Trophoblast cell (in vitro differentiated cells and primary cell): Measurements from ENCODE around the gene HAP1.

Experiments used
- DNase-seq, 2 donors: peaks; one replicate each; pipeline ENCODE4 v3.0.0-alpha.2; 2016
- H2AFZ ChIP-seq: 2 replicates; pipeline ENCODE4 v1.6.1; 2013; ENCODE audit warnings: low read length, moderate library complexity, mild to moderate bottlenecking; ENCODE audit not compliant: insufficient read depth, poor library complexity
- H2AK5ac ChIP-seq: 2 replicates; pipeline ENCODE4 v1.6.1; 2013; ENCODE audit warnings: mild to moderate bottlenecking, low read length
- H2BK120ac ChIP-seq: 2 replicates; pipeline ENCODE4 v1.6.1; 2013; ENCODE audit warnings: low read length, mild to moderate bottlenecking, moderate library complexity; ENCODE audit not compliant: insufficient read depth, poor library complexity
- H2BK12ac ChIP-seq: 2 replicates; pipeline ENCODE4 v1.6.1; 2013; ENCODE audit warnings: mild to moderate bottlenecking, low read length, moderate library complexity
- H2BK5ac ChIP-seq: 2 replicates; pipeline ENCODE4 v1.6.1; 2013; ENCODE audit warnings: low read length, low read depth, moderate library complexity, mild to moderate bottlenecking; ENCODE audit not compliant: poor library complexity
- H3K14ac ChIP-seq: 2 replicates; pipeline ENCODE4 v1.6.1; 2013; ENCODE audit warnings: mild to moderate bottlenecking, low read length
- H3K18ac ChIP-seq: 2 replicates; pipeline ENCODE4 v1.6.1; 2013; ENCODE audit warnings: mild to moderate bottlenecking, low read length
- H3K23ac ChIP-seq: 2 replicates; pipeline ENCODE4 v1.6.1; 2013; ENCODE audit warnings: low read length
- H3K27ac ChIP-seq: 2 replicates; pipeline ENCODE4 v1.5.1; 2013; ENCODE audit warnings: low read depth, mild to moderate bottlenecking, inconsistent platforms, low read length, moderate library complexity
- H3K27me3 ChIP-seq: 2 replicates; pipeline ENCODE4 v1.6.1; 2013; ENCODE audit warnings: inconsistent platforms, mild to moderate bottlenecking, low read length, moderate library complexity; ENCODE audit not compliant: insufficient read depth
- H3K36me3 ChIP-seq, 2 experiments: 1 replicate in 1 of 2; 2 replicates in 1 of 2; pipeline ENCODE4 v1.6.1; 2013; ENCODE audit warnings: low read length in 2 of 2, mild to moderate bottlenecking in 2 of 2, moderate library complexity in 1 of 2; ENCODE audit not compliant: insufficient read depth in 2 of 2, control insufficient read depth in 1 of 2
- H3K4ac ChIP-seq: 2 replicates; pipeline ENCODE4 v1.6.1; 2013; ENCODE audit warnings: low read depth, mild to moderate bottlenecking, low read length, moderate library complexity
- H3K4me1 ChIP-seq, 2 experiments: 1 replicate in 1 of 2; 2 replicates in 1 of 2; pipeline ENCODE4 v1.6.1; 2013; ENCODE audit warnings: low read length in 2 of 2, mild to moderate bottlenecking in 2 of 2, moderate library complexity in 1 of 2; ENCODE audit not compliant: insufficient read depth in 2 of 2, control insufficient read depth in 1 of 2
- H3K4me2 ChIP-seq: 2 replicates; pipeline ENCODE4 v1.6.1; 2013; ENCODE audit warnings: inconsistent platforms, mild to moderate bottlenecking, low read length, moderate library complexity
- H3K4me3 ChIP-seq: 2 replicates; pipeline ENCODE4 v1.5.1; 2013; ENCODE audit warnings: mild to moderate bottlenecking, low read depth, low read length, inconsistent platforms
- H3K79me1 ChIP-seq: one replicate; pipeline ENCODE4 v1.6.1; 2013; ENCODE audit warnings: low read length
- H3K79me2 ChIP-seq: 2 replicates; pipeline ENCODE4 v1.6.1; 2013; ENCODE audit warnings: low read length, mild to moderate bottlenecking; ENCODE audit not compliant: control insufficient read depth, insufficient read depth, poor library complexity
- H3K9ac ChIP-seq: 2 replicates; pipeline ENCODE4 v1.6.1; 2013; ENCODE audit warnings: mild to moderate bottlenecking, low read length
- H3K9me3 ChIP-seq: 2 replicates; pipeline ENCODE4 v1.6.1; 2013; ENCODE audit warnings: low read depth, mild to moderate bottlenecking, control low read depth, inconsistent platforms, low read length; ENCODE audit not compliant: insufficient read depth
- H4K12ac ChIP-seq: 2 replicates; pipeline ENCODE4 v1.6.1; 2013; ENCODE audit warnings: low read depth, mild to moderate bottlenecking, low read length, moderate library complexity
- H4K8ac ChIP-seq: 2 replicates; pipeline ENCODE4 v1.6.1; 2013; ENCODE audit warnings: low read depth, mild to moderate bottlenecking, low read length, moderate library complexity
- H4K91ac ChIP-seq: one replicate; pipeline ENCODE4 v1.6.1; 2013; ENCODE audit warnings: low read depth, mild to moderate bottlenecking, low read length, moderate library complexity
- WGBS: extraction: QIAGEN DNeasy Blood & Tissue Kit; methylation state at CpG from one replicate; pipeline ENCODE4 v1.1.7; 2013; ENCODE audit warnings: missing lambda C conversion rate; ENCODE audit not compliant: insufficient read length, insufficient coverage; ENCODE audit errors: extremely low coverage; 5-methylcytosine and 5-hydroxymethylcytosine counted together

Gene HAP1

DNA sequence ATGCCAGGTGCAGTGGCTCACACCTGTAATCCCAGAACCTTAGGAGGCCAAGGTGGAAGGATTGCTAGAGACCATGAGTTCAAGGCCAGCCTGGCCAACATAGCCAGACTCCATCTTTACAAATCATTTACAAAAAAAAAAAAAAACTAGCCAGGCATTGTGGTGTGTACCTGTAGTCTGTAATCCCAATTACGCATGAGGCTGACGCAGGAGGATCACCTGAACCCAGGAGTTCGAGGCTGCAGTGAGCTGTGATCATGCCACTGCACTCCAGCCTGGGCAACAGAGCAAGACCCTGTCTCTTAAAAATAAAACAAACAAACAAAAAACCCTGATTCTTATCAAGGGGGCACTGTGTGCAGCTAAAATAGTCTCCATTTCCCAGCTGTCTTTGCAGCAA, 16.8 kb upstream of the HAP1 start:
- H2BK5ac ChIP-seq = no peak overlapping the region

DNA sequence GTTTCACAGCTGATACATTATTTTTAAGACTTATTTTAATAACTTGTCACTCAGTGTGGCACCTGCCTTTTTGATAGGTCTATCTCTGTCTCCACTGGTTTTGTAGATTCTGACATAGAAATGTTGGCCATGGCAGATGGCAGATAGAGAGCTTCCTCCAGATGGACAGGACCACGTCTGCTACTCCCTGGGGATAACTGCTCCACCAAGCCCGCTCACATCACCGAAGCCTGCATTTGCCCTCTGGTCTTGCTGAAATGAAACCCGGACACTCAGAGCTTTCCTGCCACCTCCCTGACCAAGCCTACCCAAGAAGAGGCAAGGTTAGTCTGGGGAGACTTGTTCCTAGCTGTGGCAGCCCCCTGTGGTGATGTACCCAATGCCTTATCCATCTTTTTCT, 16.4 kb upstream of the HAP1 start:
- H2BK120ac ChIP-seq = no peak overlapping the region
- no peak overlapping the region for H4K8ac ChIP-seq
- no peak overlapping the region for H3K23ac ChIP-seq
- H3K9me3 ChIP-seq = no peaks in the 10 kb centered on the region
- H3K27me3 ChIP-seq = no peaks in the 10 kb centered on the region
- no peak overlapping the region for H4K91ac ChIP-seq
- H2AFZ ChIP-seq = no peak overlapping the region
- H3K4me1 ChIP-seq = peaks cover 0 to 2% of the 10 kb centered on the region in 2 experiments
- H3K18ac ChIP-seq = no peak overlapping the region
- H4K12ac ChIP-seq = no peak overlapping the region
- DNase-seq = no peak
- no CpG with 5 or more reads among the region's 4 CpGs for WGBS
- H3K14ac ChIP-seq = no peak overlapping the region
- H2BK12ac ChIP-seq = no peak overlapping the region
- peaks cover 31 to 33% of the 10 kb centered on the region in 2 experiments for H3K36me3 ChIP-seq
- no peaks in the 10 kb centered on the region for H3K79me1 ChIP-seq
- H3K4ac ChIP-seq = no peak overlapping the region
- no peak overlapping the region for H3K27ac ChIP-seq
- H3K79me2 ChIP-seq = no peaks in the 10 kb centered on the region
- no peak overlapping the region for H3K9ac ChIP-seq
- no peak overlapping the region for H3K4me2 ChIP-seq
- no peak overlapping the region for H3K4me3 ChIP-seq
- H2BK5ac ChIP-seq = no peak overlapping the region
- H2AK5ac ChIP-seq = no peak overlapping the region

More for the DNA sequence above, 16.8 kb upstream of the HAP1 start:
- H3K27me3 ChIP-seq = no peaks in the 10 kb centered on the region
- no peak overlapping the region for H2AK5ac ChIP-seq
- no peak overlapping the region for H4K8ac ChIP-seq
- H3K27ac ChIP-seq = no peak overlapping the region
- no peaks in the 10 kb centered on the region for H3K79me1 ChIP-seq
- no peak overlapping the region for H3K23ac ChIP-seq
- no peaks in the 10 kb centered on the region for H3K79me2 ChIP-seq
- H3K14ac ChIP-seq = no peak overlapping the region
- no peak overlapping the region for H3K4me2 ChIP-seq
- no peak overlapping the region for H2BK12ac ChIP-seq
- no peak overlapping the region for H3K9ac ChIP-seq
- H3K4me3 ChIP-seq = no peak overlapping the region
- H4K91ac ChIP-seq = no peak overlapping the region
- WGBS = no CpG with 5 or more reads among the region's 3 CpGs
- no peak overlapping the region for H3K4ac ChIP-seq
- no peaks in the 10 kb centered on the region for H3K9me3 ChIP-seq
- H3K36me3 ChIP-seq = peaks cover 36 to 37% of the 10 kb centered on the region in 2 experiments
- no peak overlapping the region for H2BK120ac ChIP-seq
- no peak overlapping the region for H3K18ac ChIP-seq
- H3K4me1 ChIP-seq = peaks cover 0 to 2% of the 10 kb centered on the region in 2 experiments
- H4K12ac ChIP-seq = no peak overlapping the region
- DNase-seq = no peak
- H2AFZ ChIP-seq = no peak overlapping the region

DNA sequence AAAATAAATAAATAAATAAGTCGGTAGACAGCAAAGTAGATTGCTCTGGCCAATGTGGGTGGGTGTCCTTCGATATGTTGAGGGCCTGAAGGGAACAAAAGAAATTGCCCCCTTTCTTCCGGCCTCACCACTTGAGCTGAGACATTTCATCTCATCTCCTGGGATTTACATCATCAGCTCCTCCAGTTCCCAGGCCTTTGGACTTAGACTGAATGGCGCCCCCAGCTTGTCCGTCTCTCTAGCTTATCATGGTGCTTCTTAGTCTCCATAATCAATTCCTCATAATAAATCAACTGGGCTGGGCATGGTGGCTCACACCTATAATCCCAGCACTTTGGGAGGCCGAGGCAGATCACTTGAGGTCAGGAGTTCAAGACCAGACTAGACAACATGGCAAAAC, 13.8 kb upstream of the HAP1 start:
- WGBS = no CpG with 5 or more reads among the region's 6 CpGs
- H3K4ac ChIP-seq = no peak overlapping the region

DNA sequence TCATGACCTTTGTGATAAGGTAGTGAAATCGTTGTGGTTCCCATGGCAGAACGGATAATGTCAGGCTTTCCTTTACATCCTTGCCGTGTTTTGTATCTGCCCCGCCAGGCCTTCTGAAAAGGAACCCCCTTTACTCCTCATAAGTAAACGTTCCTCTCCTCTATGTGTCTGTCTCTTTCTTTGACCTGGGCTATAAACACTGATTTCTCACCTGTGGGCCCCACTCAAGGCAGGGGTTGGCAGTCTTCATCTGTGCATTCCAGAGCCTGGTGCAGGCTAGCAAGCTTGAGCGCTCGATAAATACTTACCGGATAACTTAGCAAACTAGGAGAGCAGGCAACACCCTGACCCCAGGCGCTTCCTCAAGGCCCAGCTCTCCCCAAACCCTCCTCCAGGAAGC, 7.3 kb upstream of the HAP1 start:
- Histone ChIP-seq H3K9ac (no peak overlapping the region), H3K4me3 (no peak overlapping the region), H2AK5ac (no peak overlapping the region), H3K18ac (no peak overlapping the region), H4K91ac (no peak overlapping the region), H3K4ac (no peak overlapping the region), H4K8ac (no peak overlapping the region), H2AFZ (no peak overlapping the region), H3K79me2 (no peaks in the 10 kb centered on the region), H3K36me3 (no peaks in the 10 kb centered on the region), H3K27me3 (no peaks in the 10 kb centered on the region), H2BK5ac (no peak overlapping the region), H3K4me2 (no peak overlapping the region), H3K9me3 (no peaks in the 10 kb centered on the region), H3K23ac (no peak overlapping the region), H3K14ac (no peak overlapping the region), H3K79me1 (peaks cover 4% of the 10 kb centered on the region), H3K4me1 (no peaks in the 10 kb centered on the region), H4K12ac (no peak overlapping the region), H2BK120ac (no peak overlapping the region), H3K27ac (no peak overlapping the region), H2BK12ac (no peak overlapping the region)
- no CpG with 5 or more reads among the region's 9 CpGs for WGBS
- no peak for DNase-seq

More for the DNA sequence above, 13.8 kb upstream of the HAP1 start:
- H3K27ac ChIP-seq = no peak overlapping the region
- no peaks in the 10 kb centered on the region for H3K79me1 ChIP-seq
- H3K4me2 ChIP-seq = no peak overlapping the region
- H3K9ac ChIP-seq = no peak overlapping the region
- no peak overlapping the region for H3K14ac ChIP-seq
- H3K9me3 ChIP-seq = no peaks in the 10 kb centered on the region
- no peak overlapping the region for H2AFZ ChIP-seq
- H4K12ac ChIP-seq = no peak overlapping the region
- H3K36me3 ChIP-seq = peaks cover 7 to 9% of the 10 kb centered on the region in 2 experiments
- H3K4me1 ChIP-seq = no peaks in the 10 kb centered on the region
- H4K91ac ChIP-seq = no peak overlapping the region
- no peak overlapping the region for H2BK12ac ChIP-seq
- no peaks in the 10 kb centered on the region for H3K79me2 ChIP-seq
- no peaks in the 10 kb centered on the region for H3K27me3 ChIP-seq
- DNase-seq = no peak
- no peak overlapping the region for H3K4me3 ChIP-seq
- H2BK120ac ChIP-seq = no peak overlapping the region
- H3K23ac ChIP-seq = no peak overlapping the region
- no peak overlapping the region for H3K18ac ChIP-seq
- no peak overlapping the region for H2AK5ac ChIP-seq
- no peak overlapping the region for H2BK5ac ChIP-seq
- no peak overlapping the region for H4K8ac ChIP-seq
